Endothelial cell (in vitro differentiated cells): Measurements from ENCODE around the gene CAMTA1. TPM values are rescaled to one million over a fixed set of nuclear protein-coding genes. Genes with fewer than 3 reads are reported as not detected.

ENCODE experiments used
- DNase-seq: peaks from one replicate; pipeline ENCODE4 v3.0.0; 2021; ENCODE audit warnings: low spot score
- H3K27ac Mint-ChIP-seq: one replicate; pipeline ENCODE4 v1.8.0; 2021; ENCODE audit warnings: mixed read lengths, inconsistent platforms; ENCODE audit not compliant: unreplicated experiment
- H3K27me3 Mint-ChIP-seq: one replicate; pipeline ENCODE4 v1.8.0; 2021; ENCODE audit warnings: mild to moderate bottlenecking, moderate library complexity, mixed read lengths, inconsistent platforms; ENCODE audit not compliant: unreplicated experiment
- H3K36me3 Mint-ChIP-seq: one replicate; pipeline ENCODE4 v1.8.0; 2021; ENCODE audit warnings: mild to moderate bottlenecking, low read depth, mixed read lengths, inconsistent platforms; ENCODE audit not compliant: unreplicated experiment
- H3K4me1 Mint-ChIP-seq: one replicate; pipeline ENCODE4 v1.8.0; 2021; ENCODE audit warnings: mild to moderate bottlenecking, mixed read lengths, inconsistent platforms; ENCODE audit not compliant: unreplicated experiment
- H3K4me3 Mint-ChIP-seq: one replicate; pipeline ENCODE4 v1.8.0; 2021; ENCODE audit warnings: mild to moderate bottlenecking, mixed read lengths, inconsistent platforms; ENCODE audit not compliant: unreplicated experiment
- H3K9me3 Mint-ChIP-seq: one replicate; pipeline ENCODE4 v1.8.0; 2021; ENCODE audit warnings: mixed read lengths, inconsistent platforms; ENCODE audit not compliant: unreplicated experiment
- total RNA-seq: library from RNA; stranded (reverse); fragmentation: NEBNext Ultra II Directional; extraction: Animal tissue kit (Norgen Biotek cat#: 25700); gene quantifications from one replicate; pipeline ENCODE4 v1.2.1, GENCODE V29; 2021; ENCODE audit not compliant: unreplicated experiment
- TF ChIP-seq, protein P1 (sequence below): fragments of 200-600 bp; sonication (generic); IDR thresholded peaks from one replicate; pipeline ENCODE4 v1.5.0; 2021; ENCODE audit warnings: antibody characterized with exemption; ENCODE audit not compliant: unreplicated experiment

Gene CAMTA1
- total RNA-seq, 1 donor from 2014 or later = 87.3 TPM

DNA sequence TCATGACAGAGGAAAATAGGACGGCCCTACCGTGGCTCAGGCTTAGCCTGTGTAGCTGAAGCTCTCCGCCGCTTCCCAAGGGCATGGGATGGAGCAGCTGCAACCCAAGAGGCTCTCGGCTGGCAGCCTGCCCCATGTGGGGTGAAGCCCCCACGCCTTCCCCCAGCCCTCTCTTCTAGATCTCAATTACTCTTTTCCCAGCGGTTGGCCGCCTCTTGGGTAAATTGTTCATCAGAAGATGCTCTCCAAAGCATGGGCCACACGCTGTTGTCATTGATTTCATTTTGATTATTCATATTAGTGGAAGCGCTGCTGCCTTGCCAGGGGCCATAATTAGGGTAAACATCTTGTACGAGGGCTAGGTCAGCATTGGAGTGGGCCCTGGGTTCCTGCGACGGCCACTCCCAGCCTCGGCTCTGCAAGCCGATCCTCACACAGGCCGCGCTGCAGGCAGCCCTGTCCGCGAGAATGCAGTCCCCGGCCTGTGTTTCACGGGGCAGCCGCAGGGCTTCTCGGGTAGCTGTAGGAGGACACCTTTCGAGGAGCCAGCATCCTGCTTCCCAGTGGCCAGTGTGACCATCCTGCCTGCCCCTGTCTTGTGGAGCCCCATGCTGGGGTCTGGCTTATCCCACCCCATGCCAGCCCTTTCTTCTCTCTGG, 871.4 kb downstream of the CAMTA1 start:
- Mint-ChIP-seq H3K36me3 (no peaks in the 10 kb centered on the region), H3K9me3 (no peaks in the 10 kb centered on the region), H3K27ac (no peak overlapping the region), H3K4me3 (no peak overlapping the region), H3K27me3 (peaks cover 5% of the 10 kb centered on the region), H3K4me1 (no peaks in the 10 kb centered on the region)
- TF ChIP-seq, protein P1, sequence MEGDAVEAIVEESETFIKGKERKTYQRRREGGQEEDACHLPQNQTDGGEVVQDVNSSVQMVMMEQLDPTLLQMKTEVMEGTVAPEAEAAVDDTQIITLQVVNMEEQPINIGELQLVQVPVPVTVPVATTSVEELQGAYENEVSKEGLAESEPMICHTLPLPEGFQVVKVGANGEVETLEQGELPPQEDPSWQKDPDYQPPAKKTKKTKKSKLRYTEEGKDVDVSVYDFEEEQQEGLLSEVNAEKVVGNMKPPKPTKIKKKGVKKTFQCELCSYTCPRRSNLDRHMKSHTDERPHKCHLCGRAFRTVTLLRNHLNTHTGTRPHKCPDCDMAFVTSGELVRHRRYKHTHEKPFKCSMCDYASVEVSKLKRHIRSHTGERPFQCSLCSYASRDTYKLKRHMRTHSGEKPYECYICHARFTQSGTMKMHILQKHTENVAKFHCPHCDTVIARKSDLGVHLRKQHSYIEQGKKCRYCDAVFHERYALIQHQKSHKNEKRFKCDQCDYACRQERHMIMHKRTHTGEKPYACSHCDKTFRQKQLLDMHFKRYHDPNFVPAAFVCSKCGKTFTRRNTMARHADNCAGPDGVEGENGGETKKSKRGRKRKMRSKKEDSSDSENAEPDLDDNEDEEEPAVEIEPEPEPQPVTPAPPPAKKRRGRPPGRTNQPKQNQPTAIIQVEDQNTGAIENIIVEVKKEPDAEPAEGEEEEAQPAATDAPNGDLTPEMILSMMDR = no peak
- no peak for DNase-seq

DNA sequence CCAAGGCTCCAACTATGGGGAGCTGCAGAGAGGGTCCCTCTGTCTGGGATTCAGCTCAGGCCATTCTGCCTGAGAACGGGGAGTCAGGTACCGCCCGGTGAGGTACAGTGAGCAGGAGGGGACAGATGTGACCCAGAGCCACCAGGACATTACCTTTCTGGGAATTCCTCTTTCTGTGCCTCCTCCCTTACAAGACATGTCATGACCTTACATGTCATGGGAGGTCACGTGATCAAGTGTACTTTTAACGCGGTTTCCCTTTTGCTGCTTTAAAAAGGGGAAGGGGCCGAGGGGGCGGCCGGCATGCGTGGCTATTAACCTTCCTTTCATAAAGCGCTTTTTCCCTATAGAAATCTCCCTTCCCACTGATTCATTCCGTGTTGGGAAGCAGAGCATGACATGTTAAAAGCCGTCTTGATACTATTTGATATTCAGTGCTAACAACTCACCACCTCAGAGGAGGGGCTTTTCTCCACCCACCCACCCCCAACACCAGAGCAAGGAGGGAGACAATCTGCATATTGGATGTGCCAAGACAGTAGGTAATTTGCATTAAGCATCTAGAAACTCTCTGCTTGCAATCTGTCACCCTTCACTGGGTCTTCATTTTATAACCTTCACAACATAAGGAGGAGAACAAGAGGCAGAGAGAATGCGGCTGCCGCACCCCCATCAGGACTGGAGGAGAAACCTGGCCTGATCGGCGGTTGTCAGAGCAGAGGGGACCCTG, 872.2 kb downstream of the CAMTA1 start:
- Mint-ChIP-seq H3K4me3 (no peak overlapping the region), H3K27me3 (peaks cover 6% of the 10 kb centered on the region), H3K27ac (no peak overlapping the region), H3K9me3 (no peaks in the 10 kb centered on the region), H3K36me3 (no peaks in the 10 kb centered on the region), H3K4me1 (no peaks in the 10 kb centered on the region)
- TF ChIP-seq, protein P1 = no peak
- DNase-seq = no peak

DNA sequence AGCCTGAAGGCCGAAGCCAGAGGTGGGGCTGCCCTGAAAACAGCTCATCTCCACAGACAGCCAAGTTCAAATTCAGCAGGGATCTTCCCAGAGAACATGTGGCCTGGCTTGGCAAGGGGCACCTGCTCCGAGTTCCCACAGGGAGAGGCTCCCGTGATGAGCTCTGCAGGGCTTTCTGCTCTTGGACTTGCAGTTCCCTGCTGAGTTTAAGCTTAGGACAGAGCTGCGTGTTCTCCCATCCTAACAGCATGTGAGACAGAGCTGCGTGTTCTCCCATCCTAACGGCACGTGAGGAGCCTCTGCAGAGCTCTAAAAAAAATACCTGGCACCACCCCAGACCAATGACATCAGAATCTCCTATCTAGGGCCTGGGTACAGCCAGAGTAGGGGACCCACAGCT, 872.8 kb downstream of the CAMTA1 start:
- no peaks in the 10 kb centered on the region for H3K36me3 Mint-ChIP-seq
- H3K4me1 Mint-ChIP-seq = no peaks in the 10 kb centered on the region
- no peak for DNase-seq
- no peak overlapping the region for H3K4me3 Mint-ChIP-seq
- H3K9me3 Mint-ChIP-seq = no peaks in the 10 kb centered on the region
- no peak overlapping the region for H3K27ac Mint-ChIP-seq
- TF ChIP-seq, protein P1 = no peak
- peaks cover 6% of the 10 kb centered on the region for H3K27me3 Mint-ChIP-seq

DNA sequence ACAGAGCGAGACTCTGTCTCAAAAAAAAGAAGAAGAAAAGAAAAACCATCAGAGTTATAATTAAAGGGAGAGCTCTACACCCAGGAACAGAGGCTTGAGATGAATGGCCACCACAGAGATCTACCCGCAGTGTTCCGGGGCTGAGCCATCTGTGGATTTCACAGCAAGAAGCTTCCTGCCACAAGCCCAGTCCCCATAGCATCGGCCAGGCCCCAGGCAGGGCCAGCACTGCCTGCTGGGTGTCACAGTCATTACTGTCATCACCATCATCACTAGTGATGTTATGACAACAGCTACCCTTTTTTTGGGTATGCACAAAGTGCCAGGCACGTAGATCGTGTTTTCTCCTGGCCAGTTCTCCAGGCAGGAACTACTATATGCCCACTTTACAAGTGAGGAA, 874.3 kb downstream of the CAMTA1 start:
- Mint-ChIP-seq H3K27me3 (peaks cover 6% of the 10 kb centered on the region), H3K4me1 (no peaks in the 10 kb centered on the region), H3K27ac (no peak overlapping the region), H3K9me3 (no peaks in the 10 kb centered on the region), H3K4me3 (no peak overlapping the region), H3K36me3 (no peaks in the 10 kb centered on the region)
- TF ChIP-seq, protein P1 = no peak
- DNase-seq = no peak
